ENCODE data around the gene COPG2.

DNA sequence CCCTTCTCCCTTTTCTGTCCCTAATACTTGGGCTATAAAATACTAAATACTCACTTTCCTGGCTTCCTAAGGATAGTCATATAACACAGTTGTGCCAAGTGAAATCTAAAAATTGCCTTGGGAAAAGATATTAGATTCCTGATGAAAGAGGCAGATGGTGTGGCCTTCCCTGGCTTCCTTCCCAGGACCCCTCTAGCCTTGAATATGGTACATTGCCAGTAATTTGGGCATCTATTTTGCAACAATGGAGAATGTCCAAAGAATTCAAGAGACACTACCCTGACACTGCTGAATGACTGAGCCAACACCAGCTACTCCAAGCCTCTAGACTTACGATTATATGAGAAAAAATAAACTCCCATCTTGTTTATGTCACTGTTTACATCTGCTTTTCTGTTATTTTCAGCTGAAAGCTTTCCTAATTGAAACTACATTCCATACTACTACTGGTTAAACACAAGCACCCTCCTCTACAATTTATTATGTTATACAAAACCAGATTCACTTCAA lies 17.9 kb downstream of the COPG2 start:
- TF ChIP-seq, protein P1, sequence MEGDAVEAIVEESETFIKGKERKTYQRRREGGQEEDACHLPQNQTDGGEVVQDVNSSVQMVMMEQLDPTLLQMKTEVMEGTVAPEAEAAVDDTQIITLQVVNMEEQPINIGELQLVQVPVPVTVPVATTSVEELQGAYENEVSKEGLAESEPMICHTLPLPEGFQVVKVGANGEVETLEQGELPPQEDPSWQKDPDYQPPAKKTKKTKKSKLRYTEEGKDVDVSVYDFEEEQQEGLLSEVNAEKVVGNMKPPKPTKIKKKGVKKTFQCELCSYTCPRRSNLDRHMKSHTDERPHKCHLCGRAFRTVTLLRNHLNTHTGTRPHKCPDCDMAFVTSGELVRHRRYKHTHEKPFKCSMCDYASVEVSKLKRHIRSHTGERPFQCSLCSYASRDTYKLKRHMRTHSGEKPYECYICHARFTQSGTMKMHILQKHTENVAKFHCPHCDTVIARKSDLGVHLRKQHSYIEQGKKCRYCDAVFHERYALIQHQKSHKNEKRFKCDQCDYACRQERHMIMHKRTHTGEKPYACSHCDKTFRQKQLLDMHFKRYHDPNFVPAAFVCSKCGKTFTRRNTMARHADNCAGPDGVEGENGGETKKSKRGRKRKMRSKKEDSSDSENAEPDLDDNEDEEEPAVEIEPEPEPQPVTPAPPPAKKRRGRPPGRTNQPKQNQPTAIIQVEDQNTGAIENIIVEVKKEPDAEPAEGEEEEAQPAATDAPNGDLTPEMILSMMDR (IDR thresholded peaks at IDR 0.05; ENCODE audit: control extremely low read depth in 1 of 3, insufficient read depth in 1 of 3, low read depth in 1 of 3, low read length in 3 of 3): no peak
- TF ChIP-seq KDM5A (IDR thresholded peaks at IDR 0.05; ENCODE audit: low read length): no peak
- no peak for TF ChIP-seq TCF12 (IDR thresholded peaks at IDR 0.05; ENCODE audit: low read depth, low read length)
- TF ChIP-seq CREB1 (IDR thresholded peaks at IDR 0.05): no peak

Measured in H1 (cell line).